Measurements from ENCODE around the gene SLC8A1.

Gene SLC8A1

GRCh38 chr2:40419364-40419762 lies 32.5 kb downstream of the SLC8A1 start:
- no peak for DNase-seq

GRCh38 chr2:40418614-40419363 lies 33.1 kb downstream of the SLC8A1 start:
- DNase-seq, result no peak

- DNase-seq, result no peak
Measured at GRCh38 chr2:40416486-40416885, 35.4 kb downstream of the SLC8A1 start.

GRCh38 chr2:40415391-40415790 lies 36.5 kb downstream of the SLC8A1 start:
- DNase-seq, result no peak

- no peak for DNase-seq
Measured at GRCh38 chr2:40412456-40412855, 39.4 kb downstream of the SLC8A1 start.

GRCh38 chr2:40410695-40411094 lies 41.2 kb downstream of the SLC8A1 start:
- DNase-seq, result no peak

- DNase-seq, result no peak
Measured at GRCh38 chr2:40409734-40410133, 42.2 kb downstream of the SLC8A1 start.

- no peak for DNase-seq
Measured at GRCh38 chr2:40406485-40407289, 45.2 kb downstream of the SLC8A1 start.

- no peak for DNase-seq
Measured at GRCh38 chr2:40405465-40405864, 46.4 kb downstream of the SLC8A1 start.

- no peak for DNase-seq
Measured at GRCh38 chr2:40404517-40404916, 47.4 kb downstream of the SLC8A1 start.

- no peak for DNase-seq
Measured at GRCh38 chr2:40403233-40403836, 48.6 kb downstream of the SLC8A1 start.

GRCh38 chr2:40401896-40402295 lies 50.0 kb downstream of the SLC8A1 start:
- DNase-seq, result no peak

- no peak for DNase-seq
Measured at GRCh38 chr2:40400336-40400953, 51.4 kb downstream of the SLC8A1 start.

- no peak for DNase-seq
Measured at GRCh38 chr2:40397765-40398164, 54.1 kb downstream of the SLC8A1 start.

GRCh38 chr2:40396124-40396523 lies 55.8 kb downstream of the SLC8A1 start:
- DNase-seq, result no peak

GRCh38 chr2:40395169-40396073 lies 56.5 kb downstream of the SLC8A1 start:
- DNase-seq, result no peak

- no peak for DNase-seq
Measured at GRCh38 chr2:40394597-40394996, 57.3 kb downstream of the SLC8A1 start.

GRCh38 chr2:40394031-40394430 lies 57.9 kb downstream of the SLC8A1 start:
- DNase-seq, result no peak

- no peak for DNase-seq
Measured at GRCh38 chr2:40388161-40388560, 63.7 kb downstream of the SLC8A1 start.

GRCh38 chr2:40386177-40386576 lies 65.7 kb downstream of the SLC8A1 start:
- no peak for DNase-seq

- DNase-seq, result no peak
Measured at GRCh38 chr2:40384714-40385113, 67.2 kb downstream of the SLC8A1 start.

- no peak for DNase-seq
Measured at GRCh38 chr2:40384233-40384632, 67.7 kb downstream of the SLC8A1 start.
